ENCODE results near the gene NHERF1. TPM values are rescaled to one million over a fixed set of nuclear protein-coding genes. Genes with fewer than 3 reads are reported as not detected.

Gene NHERF1
- total and polyA plus RNA-seq, 9 of the 15 experiments (the other 6 are each of a cell fraction or from before 2014, with no cell fraction given) = 11.4 to 79.9 (median 36.9) TPM

GRCh38 chr17:74723891-74724290 lies 24.5 kb upstream of the NHERF1 start (continued):
- TF ChIP-seq MAFK (IDR thresholded peaks at IDR 0.05; ENCODE audit: low read length) (no peak), ZNF398 (CRISPR knock-in tag; IDR thresholded peaks at IDR 0.05) (no peak), NFE2L1 (tag; IDR thresholded peaks at IDR 0.05; ENCODE audit: borderline replicate concordance, low read depth) (no peak), EZH2 (IDR thresholded peaks at IDR 0.05; ENCODE audit: borderline replicate concordance, low read depth, low read length) (no peak)

GRCh38 chr17:74725111-74725510 lies 23.3 kb upstream of the NHERF1 start:
- H3K36me3 ChIP-seq (ENCODE audit: control insufficient read depth, insufficient read depth, low read length) = no peaks in the 10 kb centered on the region
- in situ Hi-C loops (cut with MboI) (no loop called here), intact Hi-C loops (cut with micrococcal nuclease) (no loop called here)
- H3K9ac ChIP-seq (ENCODE audit: insufficient read depth in 1 of 2, low read depth in 2 of 2, low read length in 2 of 2) = no peak overlapping the region
- H3K27me3 ChIP-seq (ENCODE audit: control insufficient read depth in 2 of 2, insufficient read depth in 2 of 2, low read length in 2 of 2) = peaks cover 7 to 30% of the 10 kb centered on the region in 2 experiments; a peak in 4 of 5 replicates
- peaks cover 9% of the 10 kb centered on the region; the same call in 1 of the 2 replicates for H3K9me3 ChIP-seq (replicated peaks; ENCODE audit: control insufficient read depth, insufficient read depth, low read depth, low read length)
- BruUV-seq (replicated peaks) = no TSS peak
- no peak overlapping the region for H3K27ac ChIP-seq (ENCODE audit: extremely low read depth, low read depth, low read length)
- FAIRE-seq = no peak
- DNase-seq (ENCODE audit: extremely low read depth in 1 of 4, low spot score in 3 of 4) = no peak
- ChIA-PET CTCF (ENCODE audit: low intra/inter-chr PET ratio) (no interaction called here), POLR2A (interaction anchor here (0.8 to 1.1 kb wide), 2 partner anchors 11 kb away, joined by 3 to 4 read pairs; no protein-coding TSS in a partner anchor)
- H3K4me1 ChIP-seq (replicated peaks in 1 of 2; ENCODE audit: control insufficient read depth in 2 of 2, insufficient read depth in 2 of 2, low read length in 2 of 2) = no peaks in the 10 kb centered on the region
- H2AFZ ChIP-seq (ENCODE audit: low read depth, low read length) = no peak overlapping the region
- ATAC-seq = no peak
- 0% methylated on average over 3 of the region's 3 CpGs for WGBS (ENCODE audit: insufficient coverage, low coverage, missing lambda C conversion rate)
- H3K4me3 ChIP-seq = no peak overlapping the region
- H4K20me1 ChIP-seq (replicated peaks; ENCODE audit: control insufficient read depth, insufficient read depth, low read length) = no peaks in the 10 kb centered on the region
- H3K4me2 ChIP-seq (ENCODE audit: insufficient read depth, low read length) = no peak overlapping the region
- H3K9me1 ChIP-seq (ENCODE audit: control insufficient read depth, insufficient read depth, low read length) = no peaks in the 10 kb centered on the region
- no peaks in the 10 kb centered on the region for H3K79me2 ChIP-seq (ENCODE audit: control insufficient read depth, insufficient read depth, low read length)
- no peak for TF ChIP-seq SMARCA5 (IDR thresholded peaks at IDR 0.05)
- no peak for TF ChIP-seq ERF (CRISPR knock-in tag; IDR thresholded peaks at IDR 0.05)
- TF ChIP-seq NCOA2 (IDR thresholded peaks at IDR 0.05; ENCODE audit: partially characterized antibody in 2 of 2) = no peak
